Measurements from ENCODE around the gene ADGRG3.

The ADGRG3 gene

GRCh38 chr16:57668263-57668571 lies at the start of gene ADGRG3:
TSS of gene ADGRG3 (plus strand) at chr16:57668306. CDS start at chr16:57668348, 42 bp downstream.
- no peak for DNase-seq

- no peak for DNase-seq
These were observed 48.9 kb upstream of the ADGRG3 start for GRCh38 chr16:57619133-57619605.

- no peak for DNase-seq
These were observed 48.3 kb upstream of the ADGRG3 start for GRCh38 chr16:57619606-57620334.

- DNase-seq, result no peak
These were observed 47.5 kb upstream of the ADGRG3 start for GRCh38 chr16:57620335-57621231.

GRCh38 chr16:57621521-57622271 lies 46.4 kb upstream of the ADGRG3 start:
- no peak for DNase-seq

GRCh38 chr16:57622361-57623250 lies 45.5 kb upstream of the ADGRG3 start:
- no peak for DNase-seq

GRCh38 chr16:57623251-57624043 lies 44.7 kb upstream of the ADGRG3 start:
- DNase-seq, result no peak

- DNase-seq, result no peak
These were observed 43.9 kb upstream of the ADGRG3 start for GRCh38 chr16:57624044-57624688.

GRCh38 chr16:57624806-57625500 lies 43.2 kb upstream of the ADGRG3 start:
- no peak for DNase-seq

- DNase-seq, result no peak
These were observed 41.5 kb upstream of the ADGRG3 start for GRCh38 chr16:57626420-57627170.

GRCh38 chr16:57627184-57627871 lies 40.8 kb upstream of the ADGRG3 start:
- peak in 1 of 2 experiments; percentile 9 for DNase-seq

- peak; percentile 49 to 70 for DNase-seq
These were observed 39.9 kb upstream of the ADGRG3 start, which contains the start of gene ADGRG1 for GRCh38 chr16:57628008-57628781. TSS of gene ADGRG1 (plus strand) at chr16:57628630. CDS start at chr16:57650288, 21,658 bp downstream.

- no peak for DNase-seq
These were observed 39.3 kb upstream of the ADGRG3 start for GRCh38 chr16:57628783-57629293.

GRCh38 chr16:57629516-57630406 lies 38.3 kb upstream of the ADGRG3 start:
- no peak for DNase-seq

- DNase-seq, result no peak
These were observed 37.7 kb upstream of the ADGRG3 start for GRCh38 chr16:57630407-57630797.

Measured in SW 1271 (cell line).